ACC112 (cell line): ENCODE measurements around the gene CBX8.
"Not testable (repeated sequence)": the region's sequence is repeated elsewhere in the genome, so short reads cannot be mapped to it uniquely, and the experiment has no call there.

Experiments used
- H2AFZ ChIP-seq: fragments of 200-600 bp; sonication (generic); one replicate; pipeline ENCODE4 v1.6.0; 2017; ENCODE audit warnings: antibody characterized with exemption, low read length; ENCODE audit not compliant: unreplicated experiment
- H3K27ac ChIP-seq: fragments of 200-600 bp; sonication (generic); 2 replicates; pipeline ENCODE4 v1.5.1; 2014; ENCODE audit warnings: low read depth, mild to moderate bottlenecking, antibody characterized with exemption, low read length, moderate library complexity
- H3K27me3 ChIP-seq: fragments of 200-600 bp; sonication (generic); 2 replicates; pipeline ENCODE4 v1.6.1; 2014; ENCODE audit warnings: mild to moderate bottlenecking, antibody characterized with exemption, low read length, moderate library complexity, mixed read lengths; ENCODE audit not compliant: insufficient read depth
- H3K36me3 ChIP-seq: fragments of 200-600 bp; sonication (generic); 2 replicates; pipeline ENCODE4 v1.6.1; 2016; ENCODE audit warnings: mild to moderate bottlenecking, antibody characterized with exemption, low read length, moderate library complexity, mixed read lengths; ENCODE audit not compliant: insufficient read depth
- H3K4me1 ChIP-seq: fragments of 200-600 bp; sonication (generic); one replicate; pipeline ENCODE4 v1.6.1; 2016; ENCODE audit warnings: low read length, mixed read lengths; ENCODE audit not compliant: insufficient read depth, unreplicated experiment, control insufficient read depth
- H3K4me3 ChIP-seq: fragments of 200-600 bp; sonication (generic); 2 replicates; pipeline ENCODE4 v1.5.1; 2014; ENCODE audit warnings: mild to moderate bottlenecking, low read depth, low read length
- H3K79me2 ChIP-seq: fragments of 200-600 bp; sonication (generic); one replicate; pipeline ENCODE4 v1.6.0; 2016; ENCODE audit warnings: low read length; ENCODE audit not compliant: control insufficient read depth, unreplicated experiment, insufficient read depth

The CBX8 gene

GRCh38 chr17:79772726-79773125 is 24.2 kb downstream of the CBX8 start:
- H3K27ac ChIP-seq, H2AFZ ChIP-seq, H3K36me3 ChIP-seq, H3K79me2 ChIP-seq, H3K4me1 ChIP-seq, H3K4me3 ChIP-seq: not testable (repeated sequence)
- peaks cover 59% of the 10 kb centered on the region for H3K27me3 ChIP-seq

GRCh38 chr17:79771276-79771675 is 25.6 kb downstream of the CBX8 start:
- no peak overlapping the region for H2AFZ ChIP-seq
- H3K4me3 ChIP-seq: no peak overlapping the region
- no peaks in the 10 kb centered on the region for H3K4me1 ChIP-seq
- H3K27ac ChIP-seq: no peak overlapping the region
- no peaks in the 10 kb centered on the region for H3K79me2 ChIP-seq
- H3K36me3 ChIP-seq: no peaks in the 10 kb centered on the region
- peaks cover 51% of the 10 kb centered on the region for H3K27me3 ChIP-seq

DNA sequence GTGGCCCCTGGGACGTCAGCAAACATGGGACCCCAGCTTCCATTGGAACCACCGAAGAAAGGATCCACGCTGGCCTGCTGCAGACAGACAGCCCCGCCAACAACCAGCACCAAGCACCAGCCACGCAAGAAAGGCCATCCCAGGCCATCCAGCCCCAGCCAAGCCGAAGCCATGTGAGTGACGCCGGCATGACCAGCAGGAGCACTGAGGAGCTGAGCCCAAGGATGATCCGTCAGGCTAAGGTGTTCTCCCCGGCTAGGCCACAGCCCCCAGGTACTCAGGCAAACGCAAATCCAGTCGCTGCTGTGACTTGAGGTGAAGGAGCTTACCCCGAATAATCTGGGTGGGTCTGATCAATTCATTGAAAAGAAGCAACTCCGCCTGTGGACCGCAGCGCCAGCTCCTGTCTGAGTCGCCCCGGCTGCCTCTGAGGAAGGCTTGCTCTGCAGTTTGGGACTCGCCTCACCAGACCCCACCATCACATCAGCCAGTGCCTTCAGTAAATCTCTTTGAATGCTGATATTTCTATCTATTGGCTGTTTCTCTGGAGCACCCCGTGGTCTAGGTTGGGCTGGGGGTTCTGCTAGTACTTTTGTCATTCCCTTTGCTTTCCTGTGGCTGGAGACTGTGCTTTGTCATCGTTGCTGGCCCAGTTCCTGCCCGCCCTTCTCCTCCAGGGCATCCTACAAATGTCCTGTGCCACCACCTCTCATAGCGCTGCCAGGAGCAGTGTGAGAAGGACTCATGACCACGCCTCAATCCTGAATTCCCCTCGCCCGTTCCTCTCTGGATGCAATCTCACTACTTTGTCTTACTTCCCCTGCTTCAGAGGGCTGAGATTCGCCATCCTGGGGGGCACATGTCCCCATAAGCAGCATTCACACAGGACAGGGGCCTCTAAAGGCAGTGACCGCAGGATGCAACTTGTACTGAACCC is 27.0 kb downstream of the CBX8 start:
- no peak overlapping the region for H2AFZ ChIP-seq
- H3K27ac ChIP-seq: no peak overlapping the region
- no peak overlapping the region for H3K4me3 ChIP-seq
- H3K4me1 ChIP-seq: no peaks in the 10 kb centered on the region
- H3K79me2 ChIP-seq: no peaks in the 10 kb centered on the region
- peaks cover 36% of the 10 kb centered on the region for H3K27me3 ChIP-seq
- no peaks in the 10 kb centered on the region for H3K36me3 ChIP-seq

- Histone ChIP-seq H3K4me1 (no peaks in the 10 kb centered on the region), H3K79me2 (no peaks in the 10 kb centered on the region), H3K27me3 (peaks cover 14% of the 10 kb centered on the region), H3K27ac (no peak overlapping the region), H2AFZ (no peak overlapping the region), H3K36me3 (no peaks in the 10 kb centered on the region), H3K4me3 (no peak overlapping the region)
These were observed 31.2 kb downstream of the CBX8 start for GRCh38 chr17:79765708-79766107.

- Histone ChIP-seq H3K27me3 (peaks cover 16% of the 10 kb centered on the region), H3K4me1 (no peaks in the 10 kb centered on the region), H3K27ac (no peak overlapping the region), H3K4me3 (no peak overlapping the region), H3K36me3 (no peaks in the 10 kb centered on the region), H2AFZ (no peak overlapping the region), H3K79me2 (no peaks in the 10 kb centered on the region)
These were observed 34.8 kb downstream of the CBX8 start for GRCh38 chr17:79761894-79762589.

GRCh38 chr17:79760197-79760906 is 36.5 kb downstream of the CBX8 start:
- no peaks in the 10 kb centered on the region for H3K36me3 ChIP-seq
- peaks cover 17% of the 10 kb centered on the region; the same call in 1 of the 2 replicates for H3K27me3 ChIP-seq
- no peak overlapping the region for H3K27ac ChIP-seq
- no peaks in the 10 kb centered on the region for H3K79me2 ChIP-seq
- no peak overlapping the region for H2AFZ ChIP-seq
- H3K4me3 ChIP-seq: no peak overlapping the region
- no peaks in the 10 kb centered on the region for H3K4me1 ChIP-seq

DNA sequence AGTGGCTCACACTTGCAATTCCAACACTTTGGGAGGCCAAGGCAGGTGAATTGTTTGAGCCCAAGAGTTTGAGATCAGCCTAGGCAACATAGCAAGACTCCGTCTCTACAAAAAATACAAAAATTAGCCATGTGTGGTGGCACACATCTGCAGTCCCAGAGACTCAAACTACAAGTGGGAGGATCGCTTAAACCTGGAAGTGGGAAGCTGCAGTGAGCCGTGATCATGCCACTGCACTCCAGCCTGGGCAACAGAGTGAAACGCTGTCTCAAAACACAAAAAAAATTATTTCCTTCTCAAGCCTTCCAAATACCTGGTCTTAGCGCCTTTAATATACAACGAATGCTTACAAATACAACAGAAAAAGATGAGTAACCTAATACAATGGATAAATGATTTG is 38.6 kb downstream of the CBX8 start:
- Histone ChIP-seq H3K4me3 (no peak overlapping the region), H3K79me2 (no peaks in the 10 kb centered on the region), H3K27me3 (peaks cover 18% of the 10 kb centered on the region; the same call in 1 of the 2 replicates), H2AFZ (no peak overlapping the region), H3K36me3 (no peaks in the 10 kb centered on the region), H3K4me1 (no peaks in the 10 kb centered on the region), H3K27ac (no peak overlapping the region)

- Histone ChIP-seq H3K4me1 (no peaks in the 10 kb centered on the region), H2AFZ (no peak overlapping the region), H3K4me3 (no peak overlapping the region), H3K36me3 (no peaks in the 10 kb centered on the region), H3K27me3 (peaks cover 19% of the 10 kb centered on the region), H3K79me2 (no peaks in the 10 kb centered on the region), H3K27ac (no peak overlapping the region)
These were observed 39.6 kb downstream of the CBX8 start for GRCh38 chr17:79757140-79757745.

DNA sequence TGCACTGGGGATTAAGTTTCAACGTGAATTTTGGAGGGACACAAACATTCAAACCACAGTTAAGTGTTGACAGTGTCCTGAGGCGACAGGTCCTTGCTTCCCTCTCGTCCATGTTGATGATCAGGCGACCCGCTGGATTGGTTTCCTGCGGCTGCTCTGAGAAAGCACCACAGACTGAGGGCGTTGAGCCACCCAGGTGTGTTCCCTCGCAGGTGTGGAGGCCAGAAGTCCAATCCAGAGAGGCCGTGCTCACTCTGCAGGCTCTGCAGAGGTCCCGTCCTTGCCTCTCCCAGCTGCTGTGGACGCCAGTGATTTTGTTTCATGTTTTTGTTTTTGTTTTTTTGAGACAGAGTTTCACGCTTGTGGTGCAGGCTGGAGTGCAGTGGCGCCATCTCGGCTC is 41.3 kb downstream of the CBX8 start:
- Histone ChIP-seq H3K79me2 (no peaks in the 10 kb centered on the region), H3K4me3 (no peak overlapping the region), H3K36me3 (no peaks in the 10 kb centered on the region), H3K27me3 (peaks cover 30% of the 10 kb centered on the region), H2AFZ (no peak overlapping the region), H3K27ac (no peak overlapping the region), H3K4me1 (no peaks in the 10 kb centered on the region)

- not testable (repeated sequence) for H3K79me2 ChIP-seq, H3K27ac ChIP-seq, H3K4me3 ChIP-seq, H2AFZ ChIP-seq, H3K36me3 ChIP-seq, H3K4me1 ChIP-seq
- H3K27me3 ChIP-seq: peaks cover 30% of the 10 kb centered on the region
These were observed 42.0 kb downstream of the CBX8 start for GRCh38 chr17:79754903-79755302.
